Fibroblast of lung (primary cell): ENCODE results near the gene YJEFN3. TPM values are rescaled to one million over a fixed set of nuclear protein-coding genes. Genes with fewer than 3 reads are reported as not detected.

Experiments
- DNase-seq, 2 donors: peaks; one replicate each; pipeline versions ENCODE4 v3.0.0 to v3.0.0-alpha.2; 2010; ENCODE audit warnings: low read depth in 2 of 2
- H2AFZ ChIP-seq: 2 replicates; pipeline ENCODE4 v1.5.1; 2012; ENCODE audit warnings: low read length, control low read depth, inconsistent platforms
- H3K27ac ChIP-seq: 2 replicates; pipeline ENCODE4 v1.5.1; 2011; ENCODE audit warnings: low read length, control low read depth; ENCODE audit not compliant: insufficient read depth
- H3K27me3 ChIP-seq: 2 replicates; pipeline ENCODE4 v1.5.1; 2011; ENCODE audit warnings: mild to moderate bottlenecking, low read length; ENCODE audit not compliant: control insufficient read depth, insufficient read depth
- H3K36me3 ChIP-seq: 2 replicates; pipeline ENCODE4 v1.5.1; 2011; ENCODE audit warnings: low read length; ENCODE audit not compliant: control insufficient read depth, insufficient read depth
- H3K4me1 ChIP-seq: 2 replicates; pipeline ENCODE4 v1.5.1; 2011; ENCODE audit warnings: low read length; ENCODE audit not compliant: control insufficient read depth, insufficient read depth; ENCODE audit errors: extremely low read depth
- H3K4me2 ChIP-seq: 2 replicates; pipeline ENCODE4 v1.5.1; 2011; ENCODE audit warnings: low read length, control low read depth; ENCODE audit not compliant: insufficient read depth; ENCODE audit errors: extremely low read depth
- H3K4me3 ChIP-seq, 4 experiments: fragments of 200-600 bp in 1 of 4; sonication (generic) in 1 of 4; replicated peaks in 1 of 4; 2 replicates each; pipeline ENCODE4 v1.5.1; 2011 to 2016; ENCODE audit warnings: low read length in 4 of 4, low read depth in 3 of 4, mild to moderate bottlenecking in 3 of 4, control low read depth in 2 of 4, inconsistent platforms in 1 of 4, mixed read lengths in 1 of 4; ENCODE audit not compliant: insufficient read depth in 1 of 4; ENCODE audit errors: control extremely low read depth in 1 of 4
- H3K79me2 ChIP-seq: 2 replicates; pipeline ENCODE4 v1.5.1; 2012; ENCODE audit warnings: mild to moderate bottlenecking, low read length, inconsistent platforms; ENCODE audit not compliant: control insufficient read depth, insufficient read depth
- H3K9ac ChIP-seq: 2 replicates; pipeline ENCODE4 v1.5.1; 2011; ENCODE audit warnings: mild to moderate bottlenecking, low read length, control low read depth; ENCODE audit not compliant: insufficient read depth
- H3K9me3 ChIP-seq: 2 replicates; pipeline ENCODE4 v1.5.1; 2012; ENCODE audit warnings: low read depth, low read length; ENCODE audit not compliant: control insufficient read depth, insufficient read depth
- H4K20me1 ChIP-seq: 2 replicates; pipeline ENCODE4 v1.5.1; 2011; ENCODE audit warnings: low read length; ENCODE audit not compliant: control insufficient read depth, insufficient read depth; ENCODE audit errors: extremely low read depth
- EZH2 ChIP-seq: IDR thresholded peaks from 2 replicates; pipeline ENCODE4 v1.5.1; 2012; ENCODE audit warnings: low read length, control low read depth, mild to moderate bottlenecking; ENCODE audit errors: missing control alignments
- polyA plus RNA-seq, 2 donors: library from polyadenylated mRNA; depleted of rRNA in 1 of 2; stranded (reverse) in 1 of 2; unstranded in 1 of 2; fragments of >200 nt; gene quantifications; 2 replicates each; pipeline ENCODE4 v1.2.1, GENCODE V29; 2011 to 2012; ENCODE audit warnings: missing spikeins in 1 of 2
- total RNA-seq: library from RNA; depleted of rRNA; stranded (reverse); fragments of >200 nt; gene quantifications from 2 replicates; pipeline ENCODE4 v1.2.1, GENCODE V29; 2014
- TF ChIP-seq, protein P1 (sequence below), 2 donors: IDR thresholded peaks in 1 of 2; conservative IDR thresholded peaks in 1 of 2; 1 replicate in 1 of 2; 2 replicates in 1 of 2; pipeline ENCODE4 v1.5.1; 2011 to 2012; ENCODE audit warnings: low read length in 2 of 2, control low read depth in 1 of 2, inconsistent platforms in 1 of 2, low read depth in 1 of 2, mild to moderate bottlenecking in 1 of 2

The YJEFN3 gene
- total and polyA plus RNA-seq, 2 donors (not counting 1 experiment from before 2014, with no cell fraction given), result 0.50 to 0.62 TPM

DNA sequence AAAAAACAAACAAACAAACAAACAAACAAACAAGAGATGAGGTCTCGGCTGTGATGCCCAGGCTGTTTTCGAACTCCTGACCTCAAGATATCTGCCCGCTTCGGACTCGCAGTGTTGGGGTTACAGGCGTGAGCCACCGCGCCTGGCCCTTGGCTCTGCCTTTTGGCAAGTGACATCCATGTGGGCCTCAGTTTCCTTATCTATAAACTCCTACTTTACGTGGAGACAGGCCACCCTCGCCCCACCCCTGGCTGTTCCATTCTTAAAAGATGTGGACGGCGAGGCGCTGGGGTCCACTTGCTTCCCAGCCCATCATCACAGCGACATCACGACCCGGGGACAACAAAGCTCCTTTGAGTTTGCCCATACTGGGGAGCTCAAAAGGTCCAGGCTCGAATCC is 15.0 kb upstream of the YJEFN3 start:
- Histone ChIP-seq H3K4me2 (no peak overlapping the region), H3K27ac (no peak overlapping the region), H3K4me3 (no peak overlapping the region), H3K36me3 (no peaks in the 10 kb centered on the region), H3K9ac (no peak overlapping the region), H3K9me3 (no peaks in the 10 kb centered on the region), H2AFZ (no peak overlapping the region), H4K20me1 (no peaks in the 10 kb centered on the region), H3K27me3 (no peaks in the 10 kb centered on the region), H3K4me1 (no peaks in the 10 kb centered on the region), H3K79me2 (peaks cover 14% of the 10 kb centered on the region)
- DNase-seq, result no peak
- TF ChIP-seq EZH2, result no peak
- TF ChIP-seq, protein P1, sequence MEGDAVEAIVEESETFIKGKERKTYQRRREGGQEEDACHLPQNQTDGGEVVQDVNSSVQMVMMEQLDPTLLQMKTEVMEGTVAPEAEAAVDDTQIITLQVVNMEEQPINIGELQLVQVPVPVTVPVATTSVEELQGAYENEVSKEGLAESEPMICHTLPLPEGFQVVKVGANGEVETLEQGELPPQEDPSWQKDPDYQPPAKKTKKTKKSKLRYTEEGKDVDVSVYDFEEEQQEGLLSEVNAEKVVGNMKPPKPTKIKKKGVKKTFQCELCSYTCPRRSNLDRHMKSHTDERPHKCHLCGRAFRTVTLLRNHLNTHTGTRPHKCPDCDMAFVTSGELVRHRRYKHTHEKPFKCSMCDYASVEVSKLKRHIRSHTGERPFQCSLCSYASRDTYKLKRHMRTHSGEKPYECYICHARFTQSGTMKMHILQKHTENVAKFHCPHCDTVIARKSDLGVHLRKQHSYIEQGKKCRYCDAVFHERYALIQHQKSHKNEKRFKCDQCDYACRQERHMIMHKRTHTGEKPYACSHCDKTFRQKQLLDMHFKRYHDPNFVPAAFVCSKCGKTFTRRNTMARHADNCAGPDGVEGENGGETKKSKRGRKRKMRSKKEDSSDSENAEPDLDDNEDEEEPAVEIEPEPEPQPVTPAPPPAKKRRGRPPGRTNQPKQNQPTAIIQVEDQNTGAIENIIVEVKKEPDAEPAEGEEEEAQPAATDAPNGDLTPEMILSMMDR (conservative IDR thresholded peaks at IDR 0.05 in 1 of 2, IDR thresholded peaks at IDR 0.05 in 1 of 2; ENCODE audit: low read depth in 1 of 2, low read length in 2 of 2), result no peak

DNA sequence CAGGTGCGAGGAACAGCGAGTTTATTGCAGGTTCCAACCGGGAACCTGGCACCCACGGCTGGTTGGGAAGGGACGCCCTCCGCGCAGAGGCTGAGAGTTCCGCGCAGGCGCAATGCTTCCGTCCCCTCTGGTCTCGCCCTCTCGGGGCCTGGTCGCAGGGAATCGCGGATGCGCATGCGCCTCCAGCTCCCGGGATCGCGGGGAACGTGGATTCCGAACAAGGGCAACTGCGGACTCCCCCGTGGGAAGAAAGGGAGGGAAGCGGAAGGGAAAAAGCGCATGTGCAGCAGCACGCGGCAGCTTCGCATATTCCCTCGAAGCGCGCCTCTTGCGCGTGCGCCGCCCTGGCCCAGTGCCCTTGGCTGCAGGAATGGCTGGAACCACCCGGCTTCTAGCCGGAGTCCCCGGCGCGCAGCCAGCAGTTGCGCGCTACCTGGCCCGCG is 14.5 kb upstream of the YJEFN3 start:
- Histone ChIP-seq H3K27ac (no peak overlapping the region), H4K20me1 (no peaks in the 10 kb centered on the region), H3K4me3 (peak overlapping the region in 1 of 4 experiments; percentile 30), H3K27me3 (no peaks in the 10 kb centered on the region), H3K9ac (no peak overlapping the region), H3K4me2 (no peak overlapping the region), H2AFZ (no peak overlapping the region), H3K9me3 (no peaks in the 10 kb centered on the region), H3K79me2 (peaks cover 18% of the 10 kb centered on the region), H3K36me3 (peaks cover 2% of the 10 kb centered on the region), H3K4me1 (no peaks in the 10 kb centered on the region)
- DNase-seq, result peak; percentile 54 to 84
- TF ChIP-seq, protein P1 (conservative IDR thresholded peaks at IDR 0.05 in 1 of 2, IDR thresholded peaks at IDR 0.05 in 1 of 2; ENCODE audit: low read depth in 1 of 2, low read length in 2 of 2), result no peak
- TF ChIP-seq EZH2, result no peak

DNA sequence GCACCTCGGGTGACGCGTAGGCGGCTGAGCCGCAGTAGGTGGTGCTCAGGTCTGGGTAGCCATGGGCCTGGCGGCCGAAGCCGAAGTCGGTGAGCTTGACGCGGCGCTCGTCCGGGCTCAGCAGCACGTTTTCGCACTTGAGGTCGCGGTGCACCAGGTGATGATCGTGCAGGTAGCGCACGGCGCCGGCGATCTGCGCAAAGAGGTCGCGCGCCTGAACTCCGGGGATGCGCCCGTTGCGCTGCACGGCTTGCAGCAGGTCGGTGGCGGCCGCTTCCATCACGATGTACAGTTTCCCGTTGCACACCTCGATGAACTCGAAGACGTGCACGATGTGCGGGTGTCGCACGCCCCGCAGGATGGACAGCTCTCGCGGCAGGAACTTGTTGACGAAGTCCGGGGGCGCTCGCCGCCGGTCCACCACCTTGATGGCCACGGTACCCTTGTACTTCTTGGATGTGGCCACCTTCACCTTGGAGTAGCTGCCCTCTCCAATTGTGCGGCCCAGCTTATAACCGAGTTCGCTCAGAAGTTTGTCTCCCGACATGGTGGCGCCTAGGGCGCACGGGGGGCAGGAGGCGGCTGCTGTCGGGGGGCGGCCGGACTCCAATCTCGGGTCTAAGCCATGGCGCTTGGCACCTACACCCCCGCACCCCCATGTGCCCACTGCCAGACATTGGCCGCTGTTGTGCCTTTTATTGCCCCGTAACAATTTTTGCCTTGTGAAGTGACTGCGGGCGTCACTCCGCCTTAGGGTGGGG is 13.7 kb upstream of the YJEFN3 start, which contains the start of gene TSSK6:
TSSK6 (minus strand) TSS at position 668 of the 761 bp plus-strand sequence; CDS start at position 547, 121 bp downstream.
- Histone ChIP-seq H3K27me3 (no peaks in the 10 kb centered on the region), H4K20me1 (no peaks in the 10 kb centered on the region), H3K9me3 (no peaks in the 10 kb centered on the region), H3K9ac (peak within 1 kb of the TSS; percentile 72), H3K4me1 (no peaks in the 10 kb centered on the region), H3K4me3 (peak within 1 kb of the TSS; percentile 42 to 98 (median 75)), H3K27ac (peak within 1 kb of the TSS; percentile 80), H3K36me3 (peaks cover 2% of the 10 kb centered on the region), H3K79me2 (peaks cover 20% of the 10 kb centered on the region), H2AFZ (peak within 1 kb of the TSS; percentile 84), H3K4me2 (peak within 1 kb of the TSS; percentile 93)
- no peak for DNase-seq
- TF ChIP-seq, protein P1 (conservative IDR thresholded peaks at IDR 0.05 in 1 of 2, IDR thresholded peaks at IDR 0.05 in 1 of 2; ENCODE audit: low read depth in 1 of 2, low read length in 2 of 2), result no peak
- TF ChIP-seq EZH2, result no peak
